BJ (cell line): ENCODE results near the gene TMSB15C. TPM values are rescaled to one million over a fixed set of nuclear protein-coding genes. Genes with fewer than 3 reads are reported as not detected.
"Not testable (repeated sequence)": the region's sequence is repeated elsewhere in the genome, so short reads cannot be mapped to it uniquely, and the experiment has no call there.

Experiments
- CTCF ChIA-PET: fragments of 350-600 bp; formaldehyde crosslinking; extraction: SDS; loops from one replicate; lab custom pipeline; 2021; ENCODE audit warnings: antibody characterized with exemption, inconsistent platforms; lab: Yijun Ruan, JAX
- POLR2A ChIA-PET: fragments of 300-600 bp; sonication (Branson Sonifier 250); formaldehyde crosslinking; extraction: SDS; loops from one replicate; lab custom pipeline; 2021; ENCODE audit warnings: antibody characterized with exemption; lab: Charles Lee
- DNase-seq: peaks from one replicate; pipeline ENCODE4 v3.0.0-alpha.2; 2011; ENCODE audit warnings: low read depth
- H3K27me3 ChIP-seq: 2 replicates; pipeline ENCODE4 v1.6.0; 2011; ENCODE audit warnings: low read length; ENCODE audit not compliant: control insufficient read depth, insufficient read depth
- H3K36me3 ChIP-seq: 2 replicates; pipeline ENCODE4 v1.5.1; 2011; ENCODE audit warnings: low read length; ENCODE audit not compliant: control insufficient read depth, insufficient read depth
- H3K4me3 ChIP-seq: 2 replicates; pipeline ENCODE4 v1.5.1; 2011; ENCODE audit warnings: low read depth, mild to moderate bottlenecking, control low read depth, low read length
- CTCF ChIP-seq: IDR thresholded peaks from 2 replicates; pipeline ENCODE4 v1.5.1; 2011; ENCODE audit warnings: low read depth, mild to moderate bottlenecking, control low read depth, inconsistent platforms, low read length, moderate library complexity; ENCODE audit not compliant: insufficient read depth
- polyA plus RNA-seq: library from polyadenylated mRNA; depleted of rRNA; stranded (reverse); fragments of >200 nt; gene quantifications from 2 replicates; pipeline ENCODE4 v1.2.3, GENCODE V29; 2011

The TMSB15C gene
- polyA plus RNA-seq, 1 experiment = 1.2 TPM

- POLR2A ChIA-PET = no interaction called here
- no peak for TF ChIP-seq CTCF
- Histone ChIP-seq H3K4me3 (peak within 1 kb of the TSS; percentile 50), H3K27me3 (no peaks in the 10 kb centered on the region), H3K36me3 (no peaks in the 10 kb centered on the region)
- DNase-seq = no peak
- CTCF ChIA-PET = interaction anchor here (1.0 to 3.2 kb wide), 6 partner anchors 12 to 267 kb away, joined by 3 to 9 read pairs (median 6); no protein-coding TSS in a partner anchor
These were observed 36.4 kb upstream of the TMSB15C start, which contains the start of gene ZCCHC18 for GRCh38 chrX:104112326-104112951. TSS of gene ZCCHC18 (plus strand) at chrX:104112523. CDS start at chrX:104114112, 1,589 bp downstream.

- CTCF ChIA-PET = interaction anchor here (0.9 kb wide), 1 partner anchor 10 kb away, joined by 4 read pairs; no protein-coding TSS in a partner anchor
- POLR2A ChIA-PET = not testable (repeated sequence)
These were observed 34.6 kb upstream of the TMSB15C start for GRCh38 chrX:104110491-104111240.

GRCh38 chrX:104108955-104109354, 32.9 kb upstream of the TMSB15C start:
- ChIA-PET POLR2A (no interaction called here), CTCF (interaction anchor here (1.0 kb wide), 1 partner anchor 9 kb away, joined by 3 read pairs; no protein-coding TSS in a partner anchor)

More at GRCh38 chrX:104110491-104111240, 34.6 kb upstream of the TMSB15C start:
- H3K36me3 ChIP-seq, H3K4me3 ChIP-seq, DNase-seq, H3K27me3 ChIP-seq: not testable (repeated sequence)

GRCh38 chrX:104105330-104106262, 29.6 kb upstream of the TMSB15C start:
- Histone ChIP-seq H3K27me3 (no peaks in the 10 kb centered on the region), H3K4me3 (no peak overlapping the region), H3K36me3 (no peaks in the 10 kb centered on the region)
- ChIA-PET POLR2A (no interaction called here), CTCF (no interaction called here)
- no peak for DNase-seq
- TF ChIP-seq CTCF = no peak

More at GRCh38 chrX:104108955-104109354, 32.9 kb upstream of the TMSB15C start:
- Histone ChIP-seq H3K36me3 (no peaks in the 10 kb centered on the region), H3K4me3 (no peak overlapping the region), H3K27me3 (no peaks in the 10 kb centered on the region)
- no peak for DNase-seq
- TF ChIP-seq CTCF = no peak

- ChIA-PET CTCF (no interaction called here), POLR2A (no interaction called here)
- DNase-seq = no peak
- Histone ChIP-seq H3K4me3 (no peak overlapping the region), H3K27me3 (no peaks in the 10 kb centered on the region), H3K36me3 (no peaks in the 10 kb centered on the region)
- TF ChIP-seq CTCF = no peak
These were observed 28.6 kb upstream of the TMSB15C start for GRCh38 chrX:104104676-104105075.
